ENCODE measurements around the gene OBSCN. TPM values are rescaled to one million over a fixed set of nuclear protein-coding genes. Genes with fewer than 3 reads are reported as not detected.

Gene OBSCN
- total and polyA plus RNA-seq, 2 of the 4 experiments (the other 2 are of a cell fraction), result 4.1 to 9.5 TPM

DNA sequence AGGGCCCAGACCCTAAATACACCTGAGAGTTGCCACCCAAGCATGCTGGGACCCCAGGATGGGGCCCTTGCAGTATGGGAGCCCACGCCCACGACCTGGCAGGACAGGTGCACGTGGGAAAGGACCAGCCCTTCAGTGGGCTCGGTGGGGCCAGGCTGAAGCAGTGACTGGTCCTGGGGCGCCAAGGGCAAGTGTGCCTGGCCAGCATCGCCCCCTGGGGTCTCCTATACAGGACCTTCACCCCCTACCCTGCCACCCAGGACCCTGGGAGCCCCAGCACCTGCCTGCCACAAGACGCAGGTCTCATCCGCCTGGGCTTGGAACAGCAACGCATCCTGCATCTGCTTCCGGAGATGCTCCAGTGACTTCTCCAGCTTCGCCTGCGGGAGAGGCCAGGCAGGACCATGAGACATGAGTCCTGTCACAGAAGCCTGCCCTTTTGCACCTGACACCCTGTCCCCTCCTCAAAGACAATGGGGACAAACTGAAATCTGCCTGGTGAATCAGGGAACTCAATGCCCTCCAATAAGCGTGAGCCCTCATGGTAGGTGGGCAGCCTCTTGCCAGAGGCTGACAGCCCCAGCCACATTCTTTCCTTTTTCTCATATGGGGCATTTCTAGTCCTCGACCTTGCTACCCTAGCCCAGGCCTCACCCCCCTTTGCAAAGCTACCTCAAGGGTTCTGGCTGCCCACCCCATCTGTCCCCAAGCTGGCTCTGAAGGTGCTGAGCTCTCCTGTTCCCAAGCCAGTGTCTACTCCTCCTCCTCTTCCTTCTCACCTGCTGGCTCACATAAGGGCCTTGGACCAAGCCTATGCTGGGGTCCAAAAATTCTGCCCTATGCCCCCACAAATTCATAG, 194.2 kb downstream of the OBSCN start:
- Histone ChIP-seq H2AK9ac (replicated peaks; ENCODE audit: low read depth, low read length, poor library complexity) (no peak overlapping the region), H3K18ac (ENCODE audit: low read depth, low read length) (no peak overlapping the region), H3K79me1 (ENCODE audit: low read depth in 1 of 2, low read length in 2 of 2) (peaks cover 15 to 88% of the 10 kb centered on the region in 2 experiments), H3K9me1 (ENCODE audit: insufficient read depth, low read length) (peaks cover 2% of the 10 kb centered on the region; the same call in 1 of the 2 replicates), H3K14ac (replicated peaks; ENCODE audit: low read depth, low read length) (no peak overlapping the region), H2BK5ac (ENCODE audit: low read depth, low read length, poor library complexity, severe bottlenecking) (no peak overlapping the region), H3K4me2 (ENCODE audit: low read depth, low read length) (no peak overlapping the region), H4K91ac (ENCODE audit: insufficient read depth, low read depth, low read length) (no peak overlapping the region), H3K27ac (ENCODE audit: insufficient read depth, low read length) (no peak overlapping the region), H3K4me1 (ENCODE audit: control insufficient read depth, insufficient read depth, low read length) (peaks cover 11% of the 10 kb centered on the region), H4K8ac (ENCODE audit: low read depth in 2 of 2, low read length in 2 of 2) (no peak overlapping the region), H2AK5ac (ENCODE audit: low read depth, low read length) (no peak overlapping the region), H2BK15ac (ENCODE audit: low read depth, low read length) (no peak overlapping the region), H4K5ac (ENCODE audit: low read depth, low read length) (no peak overlapping the region), H3K4ac (ENCODE audit: low read depth, low read length) (no peak overlapping the region), H3K23ac (ENCODE audit: low read depth, low read length) (no peak overlapping the region), H2BK20ac (ENCODE audit: low read depth, low read length) (no peak overlapping the region), H2AFZ (replicated peaks; ENCODE audit: low read length, poor library complexity) (no peak overlapping the region), H3K4me3 (ENCODE audit: insufficient read depth, low read depth, low read length) (no peak overlapping the region), H3K36me3 (ENCODE audit: control insufficient read depth, insufficient read depth, low read length) (peaks cover 39% of the 10 kb centered on the region), H3K27me3 (ENCODE audit: control insufficient read depth, insufficient read depth, low read length) (no peaks in the 10 kb centered on the region), H3K9ac (ENCODE audit: low read depth, low read length) (no peak overlapping the region), H2BK120ac (ENCODE audit: low read depth, low read length) (no peak overlapping the region), H4K20me1 (ENCODE audit: insufficient read depth, low read length) (peaks cover 68% of the 10 kb centered on the region), H3K56ac (ENCODE audit: extremely low read depth, insufficient read depth, low read length) (no peak overlapping the region), H3K9me3 (ENCODE audit: control insufficient read depth, insufficient read depth, low read length) (no peaks in the 10 kb centered on the region)
- intact Hi-C loops (cut with micrococcal nuclease) (no loop called here), dilution Hi-C loops (cut with HindIII; ENCODE audit: low sequenced_read_pairs, unreplicated experiment) (no loop called here), in situ Hi-C loops (cut with MboI; ENCODE audit: low sequenced_read_pairs) (no loop called here)
- no TSS peak for BruUV-seq (replicated peaks)
- POLR2A ChIA-PET (ENCODE audit: unreplicated experiment), result no interaction called here
- CTCF ChIA-PET, result interaction anchor here (1.0 kb wide), 1 partner anchor 9 kb away, joined by 3 read pairs; no protein-coding TSS in a partner anchor
- WGBS, 2 experiments (ENCODE audit: extremely low coverage in 2 of 2, insufficient read length in 1 of 2), result 96% methylated on average over 4 of the region's 14 CpGs; no CpG with 5 or more reads in 1 of the 2 experiments
- DNase-seq (no peak), ATAC-seq (ENCODE audit: low read depth) (no peak)
- no peak for TF ChIP-seq RFX5 (IDR thresholded peaks at IDR 0.05; ENCODE audit: low read depth, low read length)
- no peak for TF ChIP-seq CHD1 (IDR thresholded peaks at IDR 0.05; ENCODE audit: low read depth, low read length)
- TF ChIP-seq, protein P1, sequence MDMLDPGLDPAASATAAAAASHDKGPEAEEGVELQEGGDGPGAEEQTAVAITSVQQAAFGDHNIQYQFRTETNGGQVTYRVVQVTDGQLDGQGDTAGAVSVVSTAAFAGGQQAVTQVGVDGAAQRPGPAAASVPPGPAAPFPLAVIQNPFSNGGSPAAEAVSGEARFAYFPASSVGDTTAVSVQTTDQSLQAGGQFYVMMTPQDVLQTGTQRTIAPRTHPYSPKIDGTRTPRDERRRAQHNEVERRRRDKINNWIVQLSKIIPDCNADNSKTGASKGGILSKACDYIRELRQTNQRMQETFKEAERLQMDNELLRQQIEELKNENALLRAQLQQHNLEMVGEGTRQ (IDR thresholded peaks at IDR 0.05; ENCODE audit: low read depth, low read length), result no peak
- no peak for TF ChIP-seq SMC3 (IDR thresholded peaks at IDR 0.05; ENCODE audit: low read depth, low read length)
- no peak for TF ChIP-seq FOS (IDR thresholded peaks at IDR 0.05; ENCODE audit: low read depth, low read length)
- no peak for TF ChIP-seq MAFK (IDR thresholded peaks at IDR 0.05; ENCODE audit: low read depth, low read length)
- TF ChIP-seq CEBPB (IDR thresholded peaks at IDR 0.05; ENCODE audit: low read depth, low read length), result no peak
- no peak for TF ChIP-seq POLR2A (IDR thresholded peaks at IDR 0.05; ENCODE audit: low read depth, low read length)
- no peak for TF ChIP-seq BHLHE40 (IDR thresholded peaks at IDR 0.05; ENCODE audit: low read depth, low read length)
- no peak for TF ChIP-seq MAZ (IDR thresholded peaks at IDR 0.05; ENCODE audit: borderline replicate concordance, low read depth, low read length)
- TF ChIP-seq NFE2L2 (IDR thresholded peaks at IDR 0.05; ENCODE audit: low read depth, low read length), result no peak
- no peak for TF ChIP-seq RCOR1 (IDR thresholded peaks at IDR 0.05; ENCODE audit: insufficient replicate concordance, low read length)
- TF ChIP-seq RAD21 (IDR thresholded peaks at IDR 0.05; ENCODE audit: low read length), result no peak
- TF ChIP-seq, protein P2, sequence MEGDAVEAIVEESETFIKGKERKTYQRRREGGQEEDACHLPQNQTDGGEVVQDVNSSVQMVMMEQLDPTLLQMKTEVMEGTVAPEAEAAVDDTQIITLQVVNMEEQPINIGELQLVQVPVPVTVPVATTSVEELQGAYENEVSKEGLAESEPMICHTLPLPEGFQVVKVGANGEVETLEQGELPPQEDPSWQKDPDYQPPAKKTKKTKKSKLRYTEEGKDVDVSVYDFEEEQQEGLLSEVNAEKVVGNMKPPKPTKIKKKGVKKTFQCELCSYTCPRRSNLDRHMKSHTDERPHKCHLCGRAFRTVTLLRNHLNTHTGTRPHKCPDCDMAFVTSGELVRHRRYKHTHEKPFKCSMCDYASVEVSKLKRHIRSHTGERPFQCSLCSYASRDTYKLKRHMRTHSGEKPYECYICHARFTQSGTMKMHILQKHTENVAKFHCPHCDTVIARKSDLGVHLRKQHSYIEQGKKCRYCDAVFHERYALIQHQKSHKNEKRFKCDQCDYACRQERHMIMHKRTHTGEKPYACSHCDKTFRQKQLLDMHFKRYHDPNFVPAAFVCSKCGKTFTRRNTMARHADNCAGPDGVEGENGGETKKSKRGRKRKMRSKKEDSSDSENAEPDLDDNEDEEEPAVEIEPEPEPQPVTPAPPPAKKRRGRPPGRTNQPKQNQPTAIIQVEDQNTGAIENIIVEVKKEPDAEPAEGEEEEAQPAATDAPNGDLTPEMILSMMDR (conservative IDR thresholded peaks at IDR 0.05; ENCODE audit: low read depth, low read length), result no peak
- TF ChIP-seq, protein P3, sequence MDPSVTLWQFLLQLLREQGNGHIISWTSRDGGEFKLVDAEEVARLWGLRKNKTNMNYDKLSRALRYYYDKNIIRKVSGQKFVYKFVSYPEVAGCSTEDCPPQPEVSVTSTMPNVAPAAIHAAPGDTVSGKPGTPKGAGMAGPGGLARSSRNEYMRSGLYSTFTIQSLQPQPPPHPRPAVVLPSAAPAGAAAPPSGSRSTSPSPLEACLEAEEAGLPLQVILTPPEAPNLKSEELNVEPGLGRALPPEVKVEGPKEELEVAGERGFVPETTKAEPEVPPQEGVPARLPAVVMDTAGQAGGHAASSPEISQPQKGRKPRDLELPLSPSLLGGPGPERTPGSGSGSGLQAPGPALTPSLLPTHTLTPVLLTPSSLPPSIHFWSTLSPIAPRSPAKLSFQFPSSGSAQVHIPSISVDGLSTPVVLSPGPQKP (IDR thresholded peaks at IDR 0.05; ENCODE audit: borderline replicate concordance, low read depth, low read length), result no peak
